HS-27A (cell line): ENCODE measurements around the gene NHERF2.
"Not testable (repeated sequence)": the region's sequence is repeated elsewhere in the genome, so short reads cannot be mapped to it uniquely, and the experiment has no call there.

Source experiments
- DNase-seq: peaks from one replicate; pipeline ENCODE4 v3.0.0-alpha.2; 2012; ENCODE audit warnings: low read depth, missing footprints

The NHERF2 gene

DNA sequence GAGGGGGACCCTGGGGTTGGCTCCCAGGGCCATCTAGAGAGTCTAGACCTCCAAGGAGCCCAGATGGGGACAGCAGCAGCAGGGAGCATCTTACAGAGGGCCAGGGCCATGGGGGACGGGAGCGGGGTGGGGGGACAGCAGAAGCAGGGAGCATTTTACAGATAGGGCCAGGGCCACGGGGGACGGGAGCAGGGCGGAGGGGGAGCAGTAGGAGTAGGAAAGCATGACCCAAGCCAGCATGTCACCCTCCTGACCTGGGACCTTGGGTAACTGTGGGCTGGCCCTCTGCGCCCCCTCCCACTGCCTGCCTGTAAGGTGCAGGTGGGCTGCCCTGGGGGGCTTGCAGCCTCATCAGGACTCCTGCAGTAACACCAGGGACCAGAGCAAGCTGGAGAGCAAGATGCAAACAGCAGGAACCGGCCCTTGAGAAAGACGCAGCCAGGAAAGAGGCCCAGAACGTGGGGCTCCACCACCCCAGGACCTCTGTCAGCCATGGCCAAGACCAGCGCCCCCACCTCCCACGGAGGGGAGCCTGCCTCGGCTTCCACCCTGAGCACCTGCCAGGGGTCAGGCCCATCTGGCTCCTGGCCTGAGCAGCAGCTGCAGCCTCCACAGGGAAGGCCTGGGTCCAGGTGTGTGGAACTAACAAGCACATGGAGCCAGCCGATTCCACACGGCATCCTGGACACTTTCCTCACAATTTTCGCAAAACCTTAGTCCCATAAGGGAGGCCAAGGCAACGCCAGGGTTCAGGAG is 19.4 kb upstream of the NHERF2 start:
- no peak for DNase-seq

- DNase-seq, result no peak
Observed at GRCh38 chr16:2008009-2008526, 18.6 kb upstream of the NHERF2 start.

DNA sequence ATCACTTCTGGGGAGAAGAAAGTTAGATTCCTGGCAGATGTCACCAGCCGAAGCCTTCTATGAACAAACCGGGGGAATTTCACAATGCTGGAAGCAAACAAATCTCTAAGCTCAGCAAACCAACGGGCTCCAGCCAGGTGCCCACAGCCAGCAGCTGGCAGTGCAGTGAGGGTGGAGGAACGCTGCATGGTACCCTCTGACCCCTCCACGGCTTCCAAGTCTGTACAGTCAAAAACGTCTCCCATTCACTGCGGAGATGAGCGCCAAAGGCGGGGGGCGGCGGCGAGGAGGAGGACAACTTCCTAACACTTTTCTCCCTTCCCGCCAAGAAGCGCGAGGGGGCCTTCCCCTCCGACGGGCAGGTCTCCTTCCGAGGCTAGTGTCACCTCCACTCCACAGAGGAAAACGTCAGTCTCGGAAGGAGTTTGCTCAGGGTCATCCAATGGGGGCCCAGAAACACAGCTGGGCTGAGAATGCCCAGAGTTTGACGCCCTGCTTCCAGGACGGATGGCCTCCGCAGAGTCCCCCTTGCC is 18.0 kb upstream of the NHERF2 start:
- no peak for DNase-seq

DNA sequence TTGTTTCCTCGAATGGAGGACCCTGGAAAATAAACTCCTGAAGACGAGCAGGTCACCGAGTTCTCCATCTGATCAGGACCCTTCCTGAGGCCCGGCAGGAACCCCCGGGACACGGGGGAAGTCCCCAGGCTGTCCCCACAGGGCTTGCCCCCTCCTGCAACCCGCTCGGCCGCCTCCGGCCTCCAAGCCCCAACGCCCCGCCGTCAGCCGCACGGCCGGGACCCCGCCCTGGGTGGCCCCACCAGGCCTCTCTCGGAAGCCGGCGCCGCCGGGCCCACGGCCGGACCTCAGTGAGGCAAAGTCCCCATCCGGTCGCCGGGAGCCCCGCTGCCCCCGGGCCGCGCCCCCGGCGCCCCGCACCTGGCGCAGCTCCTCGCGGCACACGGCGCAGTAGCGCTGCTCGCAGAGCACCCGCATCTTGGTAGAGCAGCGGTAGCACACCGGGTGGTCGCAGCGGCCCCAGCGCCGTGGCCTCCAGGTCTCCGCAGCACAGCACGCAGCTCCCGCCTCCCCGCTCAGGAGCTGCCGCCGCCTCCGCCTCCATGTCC is 17.5 kb upstream of the NHERF2 start:
- DNase-seq, result no peak

DNA sequence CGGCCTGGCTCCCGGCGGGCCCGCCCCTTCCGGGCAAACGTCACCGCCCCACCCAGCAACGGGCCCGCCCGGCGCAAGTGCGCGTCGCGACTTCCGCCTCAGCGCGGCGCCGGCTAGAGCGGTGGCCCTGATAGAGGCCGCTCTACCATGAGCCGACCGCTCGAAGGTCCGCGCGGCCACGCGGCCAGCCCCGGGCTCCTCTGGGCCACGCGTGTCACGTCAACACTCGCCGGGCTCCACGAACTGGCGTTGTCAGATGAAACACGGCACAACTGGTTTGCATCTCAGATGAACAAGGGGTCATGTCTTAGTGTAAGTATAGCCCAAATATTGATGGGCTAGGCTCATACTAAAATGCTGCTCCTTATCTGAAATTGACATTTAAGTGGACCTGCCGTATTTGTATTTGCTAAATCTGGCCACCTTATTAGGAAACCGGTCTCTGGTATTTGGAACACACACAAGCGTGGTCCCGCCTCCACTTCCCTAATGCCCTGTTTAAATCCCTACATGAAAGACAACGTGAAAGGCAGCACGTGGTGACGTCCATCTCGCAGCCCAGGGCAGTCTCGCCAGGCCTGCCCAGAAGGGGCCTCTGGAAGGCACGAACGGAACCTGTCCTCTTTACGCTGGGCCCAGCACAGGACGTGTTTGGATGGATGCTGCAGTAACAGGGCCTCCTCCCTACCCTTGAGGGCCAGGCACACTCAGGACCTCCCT is 16.8 kb upstream of the NHERF2 start, which contains the start of gene ZNF598:
TSS of gene ZNF598 (minus strand) at position 31 of the 720 bp plus-strand sequence.
- DNase-seq, result peak; percentile 47

DNA sequence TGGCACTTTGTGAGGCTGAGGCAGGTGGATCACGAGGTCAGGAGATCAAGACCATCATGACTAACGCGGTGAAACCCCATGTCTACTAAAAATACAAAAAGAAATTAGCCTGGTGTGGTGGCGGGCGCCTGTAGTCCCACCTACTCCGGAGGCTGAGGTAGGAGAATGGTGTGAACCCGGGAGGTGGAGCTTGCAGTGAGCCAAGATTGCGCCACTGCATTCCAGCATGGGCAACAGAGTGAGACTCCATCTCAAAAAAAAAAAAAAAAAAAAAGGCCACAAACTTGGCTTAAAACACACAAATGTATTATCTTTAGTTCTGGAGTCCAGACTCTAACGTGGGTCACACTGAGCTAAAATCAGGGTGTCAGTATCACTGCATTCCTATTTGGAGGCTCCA is 15.0 kb upstream of the NHERF2 start:
- DNase-seq, result not testable (repeated sequence)

GRCh38 chr16:2013527-2013926 is 13.2 kb upstream of the NHERF2 start:
- DNase-seq, result no peak

- DNase-seq, result no peak
Observed at GRCh38 chr16:2015117-2015946, 11.4 kb upstream of the NHERF2 start.

GRCh38 chr16:2015947-2016208 is 10.8 kb upstream of the NHERF2 start:
- no peak for DNase-seq

GRCh38 chr16:2016407-2016922 is 10.2 kb upstream of the NHERF2 start:
- no peak for DNase-seq

GRCh38 chr16:2019518-2019920 is 7.2 kb upstream of the NHERF2 start, which contains the start of gene NPW:
NPW (plus strand) TSS chr16:2019785.
- DNase-seq, result no peak

DNA sequence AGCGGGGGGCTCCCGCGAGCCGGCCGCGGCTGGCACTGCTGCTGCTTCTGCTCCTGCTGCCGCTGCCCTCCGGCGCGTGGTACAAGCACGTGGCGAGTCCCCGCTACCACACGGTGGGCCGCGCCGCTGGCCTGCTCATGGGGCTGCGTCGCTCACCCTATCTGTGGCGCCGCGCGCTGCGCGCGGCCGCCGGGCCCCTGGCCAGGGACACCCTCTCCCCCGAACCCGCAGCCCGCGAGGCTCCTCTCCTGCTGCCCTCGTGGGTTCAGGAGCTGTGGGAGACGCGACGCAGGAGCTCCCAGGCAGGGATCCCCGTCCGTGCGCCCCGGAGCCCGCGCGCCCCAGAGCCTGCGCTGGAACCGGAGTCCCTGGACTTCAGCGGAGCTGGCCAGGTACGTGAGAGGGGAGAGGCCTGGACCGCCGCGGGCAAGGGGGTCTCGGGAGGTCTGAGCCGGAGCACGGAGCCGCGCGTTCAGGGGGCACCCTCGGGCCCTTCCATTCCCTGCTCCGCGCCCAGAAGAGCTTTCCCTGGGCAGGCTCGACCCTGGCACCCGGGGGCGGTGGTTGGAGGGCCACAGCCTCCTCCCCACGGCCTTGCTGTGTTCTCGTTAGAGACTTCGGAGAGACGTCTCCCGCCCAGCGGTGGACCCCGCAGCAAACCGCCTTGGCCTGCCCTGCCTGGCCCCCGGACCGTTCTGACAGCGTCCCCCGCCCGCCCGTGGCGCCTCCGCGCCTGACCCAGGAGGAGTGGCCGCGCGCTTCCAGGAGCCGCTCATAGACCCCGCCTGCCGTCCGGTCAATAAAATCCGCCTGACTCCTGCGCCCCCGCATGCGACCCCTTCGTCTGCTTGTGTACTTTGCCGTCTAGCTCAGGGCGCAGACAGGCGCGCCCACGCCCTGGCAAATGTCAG is 6.5 kb upstream of the NHERF2 start:
- DNase-seq, result no peak

DNA sequence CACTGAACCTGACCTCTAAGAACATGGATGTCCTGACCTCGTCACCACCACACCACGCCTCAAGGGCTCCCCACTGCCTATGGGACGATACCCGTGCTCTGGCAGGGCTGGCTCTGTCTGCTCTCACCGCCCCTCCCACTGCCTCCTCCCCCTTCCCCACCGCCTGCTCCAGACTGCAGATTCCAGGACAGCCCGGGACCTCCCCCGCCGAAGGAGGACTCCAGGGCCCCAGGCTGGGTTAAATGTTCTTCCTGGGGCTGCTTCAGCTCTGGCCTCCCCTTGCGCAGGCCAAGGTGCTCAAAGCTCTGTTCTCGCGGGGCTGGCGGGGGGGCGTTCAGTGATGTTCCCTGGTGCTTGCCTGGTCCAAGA is 4.0 kb upstream of the NHERF2 start:
- DNase-seq, result no peak

DNA sequence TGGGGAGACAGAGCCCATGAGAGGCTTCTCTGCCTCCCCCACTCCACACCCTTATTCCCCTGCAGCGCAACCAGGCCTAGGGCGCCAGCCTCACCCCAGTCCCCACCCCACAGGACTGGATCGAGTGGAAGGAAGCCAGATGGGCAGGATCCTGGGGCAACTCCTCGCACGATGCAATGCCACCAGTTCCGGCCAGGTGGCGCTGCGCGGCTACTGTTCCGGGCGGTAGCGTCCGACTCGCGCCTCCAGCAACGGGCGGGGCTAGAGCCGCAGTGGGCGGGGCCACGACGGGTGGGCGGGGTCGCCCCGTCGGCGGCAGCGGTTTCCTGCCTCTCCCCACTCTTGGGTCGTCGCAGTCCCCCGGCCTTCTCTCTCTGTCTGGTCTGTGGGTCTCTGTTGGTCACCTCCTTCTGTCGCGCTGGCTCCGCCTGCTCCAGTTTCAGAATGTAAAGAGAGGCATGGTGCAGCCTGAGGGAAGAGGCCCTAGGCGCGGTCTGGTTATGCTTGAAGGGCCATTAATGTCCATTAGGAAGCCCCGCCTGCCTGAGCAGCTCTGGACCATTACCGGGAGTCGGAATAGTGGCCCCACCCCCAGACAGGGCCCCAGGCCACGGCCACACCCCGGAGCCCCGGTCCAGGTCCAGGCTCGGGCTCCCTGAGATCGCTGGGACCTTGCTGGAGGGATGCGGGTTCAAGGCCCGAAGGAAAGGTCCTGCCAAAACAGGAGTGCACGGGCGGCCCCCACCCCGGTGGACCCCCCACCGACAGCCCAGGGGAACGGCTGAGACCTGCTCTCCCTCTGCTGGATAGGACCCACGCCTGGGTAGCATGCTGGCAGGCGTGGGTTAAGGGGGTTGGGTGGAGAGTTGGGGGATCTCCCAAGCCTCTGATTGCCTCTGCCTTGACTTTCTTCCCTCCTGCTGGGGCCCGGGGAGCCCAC is 3.3 kb upstream of the NHERF2 start:
- peak; percentile 64 for DNase-seq

DNA sequence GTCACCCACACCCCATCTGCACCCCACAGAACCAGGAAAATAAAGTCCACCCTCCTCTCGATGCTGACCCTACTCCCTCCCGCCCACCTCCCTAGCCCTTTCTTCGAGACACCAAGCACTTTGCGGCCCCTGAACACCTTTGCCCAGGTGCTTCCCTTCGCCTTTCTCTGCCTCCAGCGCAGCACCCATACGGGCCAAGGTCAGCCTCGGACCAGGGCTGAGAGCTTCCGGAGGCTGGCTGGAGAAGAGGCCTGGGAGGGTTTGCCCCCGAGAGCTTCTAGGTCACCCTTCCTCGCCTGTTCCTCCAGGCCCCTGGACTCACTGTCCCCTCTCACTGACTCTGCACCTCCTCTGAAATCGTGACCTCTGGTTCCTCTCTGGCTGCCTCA is 2.7 kb upstream of the NHERF2 start:
- no peak for DNase-seq

DNA sequence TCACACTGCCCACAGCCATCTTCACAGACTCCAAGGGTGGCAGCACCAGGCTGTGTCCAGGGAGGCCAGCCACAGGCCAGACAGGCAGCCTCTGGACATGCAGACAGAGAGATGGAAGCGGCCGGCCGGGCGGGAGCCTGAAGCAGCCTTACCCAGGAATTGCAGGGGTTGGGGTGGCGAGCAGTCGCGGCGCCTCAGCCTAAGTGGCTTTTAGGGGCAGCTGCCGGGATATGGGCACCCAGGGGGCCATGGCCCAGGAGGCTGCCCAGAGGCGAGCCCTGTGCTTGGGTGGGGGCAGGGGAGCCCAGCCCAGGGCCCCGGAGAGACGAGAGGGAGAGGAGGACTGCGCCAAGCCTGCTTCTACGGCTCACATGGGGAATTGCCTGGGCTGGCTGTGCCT is 1.5 kb upstream of the NHERF2 start:
- DNase-seq, result no peak

- DNase-seq, result no peak
Observed at GRCh38 chr16:2025878-2026460, 733 bp upstream of the NHERF2 start.

GRCh38 chr16:2027024-2028010 is 615 bp downstream of the NHERF2 start:
- DNase-seq, result no peak
